GM12878 (cell line): Measurements from ENCODE around the gene SSR3. TPM values are rescaled to one million over a fixed set of nuclear protein-coding genes. Genes with fewer than 3 reads are reported as not detected.

Source experiments
- CBFB ChIP-seq: IDR thresholded peaks from 2 replicates; pipeline ENCODE4 v1.6.1; 2016; ENCODE audit warnings: antibody characterized with exemption, low read depth
- CHD1 ChIP-seq: IDR thresholded peaks from 2 replicates; pipeline ENCODE4 v1.6.1; 2012; ENCODE audit warnings: low read depth, low read length, improper control_type of control experiment
- FOXK2 ChIP-seq: fragments of 450-650 bp; IDR thresholded peaks from 2 replicates; pipeline ENCODE4 v1.6.1; 2017; ENCODE audit warnings: mild to moderate bottlenecking, moderate library complexity
- SKIL ChIP-seq: fragments of 450-650 bp; IDR thresholded peaks from 2 replicates; pipeline ENCODE4 v1.6.1; 2017; ENCODE audit warnings: mild to moderate bottlenecking, low read depth, inconsistent platforms; ENCODE audit not compliant: poor library complexity, severe bottlenecking
- SP1 ChIP-seq: IDR thresholded peaks from one replicate; pipeline ENCODE4 v1.6.1; 2011; ENCODE audit warnings: low read depth, low read length
- polyA plus RNA-seq, 11 experiments: library from polyadenylated mRNA; depleted of rRNA in 4 of 11; unstranded in 6 of 11; stranded (reverse) in 5 of 11; fragments of >200 nt; fragmentation: Nextera tagmentation in 4 of 11; fragmentation: Illumina TruSeq in 1 of 11; extraction: Ambion mirVana in 4 of 11; extraction: Trizol in 1 of 11; gene quantifications; 1 replicate in 1 of 11; 2 replicates in 10 of 11; pipeline versions ENCODE4 v1.2.1 to v1.2.3, GENCODE V29; 2011 to 2016; ENCODE audit warnings: inconsistent platforms in 2 of 11, missing spikeins in 2 of 11, low read depth in 1 of 11
- total RNA-seq, 4 experiments: library from RNA; depleted of rRNA in 3 of 4; stranded (reverse); fragments of >200 nt in 3 of 4; fragmentation: Illumina TruSeq in 1 of 4; extraction: Trizol in 1 of 4; gene quantifications; 2 replicates each; pipeline versions ENCODE4 v1.2.1 to v1.2.3, GENCODE V29; 2013 to 2021
- TF ChIP-seq, protein P1 (sequence below): fragments of 450-650 bp; IDR thresholded peaks from 2 replicates; pipeline ENCODE4 v1.6.1; 2017; ENCODE audit warnings: mild to moderate bottlenecking, moderate library complexity
- TF ChIP-seq, protein P2 (sequence below): fragments of 450-650 bp; formaldehyde crosslinking; IDR thresholded peaks from 2 replicates; pipeline ENCODE4 v1.4.0; 2020; ENCODE audit warnings: mild to moderate bottlenecking, moderate library complexity

SSR3 gene
- total and polyA plus RNA-seq, 10 of the 15 experiments (the other 5 are each of a cell fraction or from before 2014, with no cell fraction given) = 133 to 345 (median 191) TPM

GRCh38 chr3:156542101-156543042, 12.5 kb downstream of the SSR3 start (continued):
- TF ChIP-seq CHD1 (no peak), SKIL (no peak), FOXK2 (no peak), SP1 (no peak), CBFB (no peak)
- TF ChIP-seq, protein P1, sequence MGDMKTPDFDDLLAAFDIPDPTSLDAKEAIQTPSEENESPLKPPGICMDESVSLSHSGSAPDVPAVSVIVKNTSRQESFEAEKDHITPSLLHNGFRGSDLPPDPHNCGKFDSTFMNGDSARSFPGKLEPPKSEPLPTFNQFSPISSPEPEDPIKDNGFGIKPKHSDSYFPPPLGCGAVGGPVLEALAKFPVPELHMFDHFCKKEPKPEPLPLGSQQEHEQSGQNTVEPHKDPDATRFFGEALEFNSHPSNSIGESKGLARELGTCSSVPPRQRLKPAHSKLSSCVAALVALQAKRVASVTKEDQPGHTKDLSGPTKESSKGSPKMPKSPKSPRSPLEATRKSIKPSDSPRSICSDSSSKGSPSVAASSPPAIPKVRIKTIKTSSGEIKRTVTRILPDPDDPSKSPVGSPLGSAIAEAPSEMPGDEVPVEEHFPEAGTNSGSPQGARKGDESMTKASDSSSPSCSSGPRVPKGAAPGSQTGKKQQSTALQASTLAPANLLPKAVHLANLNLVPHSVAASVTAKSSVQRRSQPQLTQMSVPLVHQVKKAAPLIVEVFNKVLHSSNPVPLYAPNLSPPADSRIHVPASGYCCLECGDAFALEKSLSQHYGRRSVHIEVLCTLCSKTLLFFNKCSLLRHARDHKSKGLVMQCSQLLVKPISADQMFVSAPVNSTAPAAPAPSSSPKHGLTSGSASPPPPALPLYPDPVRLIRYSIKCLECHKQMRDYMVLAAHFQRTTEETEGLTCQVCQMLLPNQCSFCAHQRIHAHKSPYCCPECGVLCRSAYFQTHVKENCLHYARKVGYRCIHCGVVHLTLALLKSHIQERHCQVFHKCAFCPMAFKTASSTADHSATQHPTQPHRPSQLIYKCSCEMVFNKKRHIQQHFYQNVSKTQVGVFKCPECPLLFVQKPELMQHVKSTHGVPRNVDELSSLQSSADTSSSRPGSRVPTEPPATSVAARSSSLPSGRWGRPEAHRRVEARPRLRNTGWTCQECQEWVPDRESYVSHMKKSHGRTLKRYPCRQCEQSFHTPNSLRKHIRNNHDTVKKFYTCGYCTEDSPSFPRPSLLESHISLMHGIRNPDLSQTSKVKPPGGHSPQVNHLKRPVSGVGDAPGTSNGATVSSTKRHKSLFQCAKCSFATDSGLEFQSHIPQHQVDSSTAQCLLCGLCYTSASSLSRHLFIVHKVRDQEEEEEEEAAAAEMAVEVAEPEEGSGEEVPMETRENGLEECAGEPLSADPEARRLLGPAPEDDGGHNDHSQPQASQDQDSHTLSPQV = no peak
- TF ChIP-seq, protein P2, sequence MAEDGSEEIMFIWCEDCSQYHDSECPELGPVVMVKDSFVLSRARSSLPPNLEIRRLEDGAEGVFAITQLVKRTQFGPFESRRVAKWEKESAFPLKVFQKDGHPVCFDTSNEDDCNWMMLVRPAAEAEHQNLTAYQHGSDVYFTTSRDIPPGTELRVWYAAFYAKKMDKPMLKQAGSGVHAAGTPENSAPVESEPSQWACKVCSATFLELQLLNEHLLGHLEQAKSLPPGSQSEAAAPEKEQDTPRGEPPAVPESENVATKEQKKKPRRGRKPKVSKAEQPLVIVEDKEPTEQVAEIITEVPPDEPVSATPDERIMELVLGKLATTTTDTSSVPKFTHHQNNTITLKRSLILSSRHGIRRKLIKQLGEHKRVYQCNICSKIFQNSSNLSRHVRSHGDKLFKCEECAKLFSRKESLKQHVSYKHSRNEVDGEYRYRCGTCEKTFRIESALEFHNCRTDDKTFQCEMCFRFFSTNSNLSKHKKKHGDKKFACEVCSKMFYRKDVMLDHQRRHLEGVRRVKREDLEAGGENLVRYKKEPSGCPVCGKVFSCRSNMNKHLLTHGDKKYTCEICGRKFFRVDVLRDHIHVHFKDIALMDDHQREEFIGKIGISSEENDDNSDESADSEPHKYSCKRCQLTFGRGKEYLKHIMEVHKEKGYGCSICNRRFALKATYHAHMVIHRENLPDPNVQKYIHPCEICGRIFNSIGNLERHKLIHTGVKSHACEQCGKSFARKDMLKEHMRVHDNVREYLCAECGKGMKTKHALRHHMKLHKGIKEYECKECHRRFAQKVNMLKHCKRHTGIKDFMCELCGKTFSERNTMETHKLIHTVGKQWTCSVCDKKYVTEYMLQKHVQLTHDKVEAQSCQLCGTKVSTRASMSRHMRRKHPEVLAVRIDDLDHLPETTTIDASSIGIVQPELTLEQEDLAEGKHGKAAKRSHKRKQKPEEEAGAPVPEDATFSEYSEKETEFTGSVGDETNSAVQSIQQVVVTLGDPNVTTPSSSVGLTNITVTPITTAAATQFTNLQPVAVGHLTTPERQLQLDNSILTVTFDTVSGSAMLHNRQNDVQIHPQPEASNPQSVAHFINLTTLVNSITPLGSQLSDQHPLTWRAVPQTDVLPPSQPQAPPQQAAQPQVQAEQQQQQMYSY (CRISPR knock-in tag) = no peak
